HEK293 (cell line): ENCODE measurements around the gene HMG20B.

Experiments
- CTCF ChIA-PET: fragments of 350-600 bp; formaldehyde crosslinking; extraction: SDS; loops from one replicate; lab custom pipeline; 2021; ENCODE audit warnings: antibody characterized with exemption; lab: Yijun Ruan, JAX
- POLR2A ChIA-PET: fragments of 300-600 bp; formaldehyde crosslinking; extraction: SDS; loops from one replicate; lab custom pipeline; 2020; ENCODE audit warnings: antibody characterized with exemption, inconsistent platforms; lab: Yijun Ruan, JAX
- H3K27ac ChIP-seq: fragments of 200-500 bp; sonication (Bioruptor generic); 2 replicates; pipeline ENCODE4 v1.5.1; 2014; ENCODE audit warnings: low read depth, low read length, control low read depth, inconsistent platforms; ENCODE audit errors: extremely low read depth
- H3K36me3 ChIP-seq, 2 experiments: fragments of 200-500 bp in 1 of 2; sonication (Bioruptor generic) in 1 of 2; 1 replicate in 1 of 2; 2 replicates in 1 of 2; pipeline ENCODE4 v1.5.1; 2014 to 2017; ENCODE audit warnings: inconsistent platforms in 2 of 2, low read length in 2 of 2; ENCODE audit not compliant: control insufficient read depth in 2 of 2, insufficient read depth in 1 of 2
- H3K4me1 ChIP-seq: fragments of 200-500 bp; sonication (Bioruptor generic); 2 replicates; pipeline ENCODE4 v1.5.1; 2014; ENCODE audit warnings: mild to moderate bottlenecking, low read length, inconsistent platforms; ENCODE audit not compliant: control insufficient read depth, insufficient read depth
- H3K4me3 ChIP-seq: 2 replicates; pipeline ENCODE4 v1.5.1; 2011; ENCODE audit warnings: low read depth, mild to moderate bottlenecking, control low read depth, low read length, moderate library complexity
- H3K9me3 ChIP-seq: fragments of 200-500 bp; sonication (Bioruptor generic); 2 replicates; pipeline ENCODE4 v1.5.1; 2014; ENCODE audit warnings: low read depth, low read length, inconsistent platforms; ENCODE audit not compliant: control insufficient read depth, insufficient read depth
- WT1 ChIP-seq: fragments of 450-650 bp; formaldehyde crosslinking; IDR thresholded peaks from 2 replicates; pipeline ENCODE4 v1.5.1; 2016; ENCODE audit warnings: missing biosample characterization, missing genetic modification characterization
- ZNF157 ChIP-seq: fragments of 450-650 bp; formaldehyde crosslinking; IDR thresholded peaks from 2 replicates; pipeline ENCODE4 v1.5.1; 2016; ENCODE audit warnings: missing biosample characterization, missing genetic modification characterization
- ZNF184 ChIP-seq: fragments of 450-650 bp; IDR thresholded peaks from 2 replicates; pipeline ENCODE4 v1.5.1; 2018; ENCODE audit warnings: missing biosample characterization, mild to moderate bottlenecking, missing genetic modification characterization
- ZNF302 ChIP-seq: fragments of 450-650 bp; formaldehyde crosslinking; IDR thresholded peaks from 2 replicates; pipeline ENCODE4 v1.5.1; 2016; ENCODE audit warnings: missing biosample characterization, missing genetic modification characterization, low read depth
- ZNF311 ChIP-seq: fragments of 450-650 bp; formaldehyde crosslinking; IDR thresholded peaks from 2 replicates; pipeline ENCODE4 v1.5.1; 2017; ENCODE audit warnings: missing biosample characterization, missing genetic modification characterization, borderline replicate concordance
- ZNF335 ChIP-seq: fragments of 450-650 bp; formaldehyde crosslinking; conservative IDR thresholded peaks from 2 replicates; pipeline ENCODE4 v1.5.1; 2016; ENCODE audit warnings: missing biosample characterization, missing genetic modification characterization
- ZNF391 ChIP-seq: fragments of 450-650 bp; formaldehyde crosslinking; IDR thresholded peaks from 2 replicates; pipeline ENCODE4 v1.5.1; 2016; ENCODE audit warnings: low read depth, missing biosample characterization, missing genetic modification characterization, borderline replicate concordance
- ZNF398 ChIP-seq: fragments of 450-650 bp; formaldehyde crosslinking; IDR thresholded peaks from 2 replicates; pipeline ENCODE4 v1.5.1; 2017; ENCODE audit warnings: missing biosample characterization, missing genetic modification characterization
- ZNF426 ChIP-seq: fragments of 450-650 bp; formaldehyde crosslinking; IDR thresholded peaks from 2 replicates; pipeline ENCODE4 v1.5.1; 2017; ENCODE audit warnings: missing biosample characterization, missing genetic modification characterization, mild to moderate bottlenecking, inconsistent platforms, moderate library complexity
- ZNF488 ChIP-seq: fragments of 450-650 bp; formaldehyde crosslinking; IDR thresholded peaks from 2 replicates; pipeline ENCODE4 v1.5.1; 2016; ENCODE audit warnings: missing biosample characterization, missing genetic modification characterization
- ZNF544 ChIP-seq: fragments of 450-650 bp; formaldehyde crosslinking; IDR thresholded peaks from 2 replicates; pipeline ENCODE4 v1.5.0; 2017; ENCODE audit warnings: missing biosample characterization, missing genetic modification characterization
- ZNF560 ChIP-seq: fragments of 450-650 bp; formaldehyde crosslinking; IDR thresholded peaks from 2 replicates; pipeline ENCODE4 v1.5.1; 2017; ENCODE audit warnings: missing biosample characterization, missing genetic modification characterization, borderline replicate concordance
- ZNF585B ChIP-seq: fragments of 450-650 bp; formaldehyde crosslinking; IDR thresholded peaks from 2 replicates; pipeline ENCODE4 v1.5.1; 2016; ENCODE audit warnings: missing biosample characterization, missing genetic modification characterization
- ZNF629 ChIP-seq: fragments of 450-650 bp; formaldehyde crosslinking; IDR thresholded peaks from 2 replicates; pipeline ENCODE4 v1.5.1; 2017; ENCODE audit warnings: missing biosample characterization, missing genetic modification characterization
- ZNF654 ChIP-seq: fragments of 450-650 bp; formaldehyde crosslinking; IDR thresholded peaks from 2 replicates; pipeline ENCODE4 v1.5.1; 2016; ENCODE audit warnings: low read depth, missing biosample characterization, missing genetic modification characterization
- ZNF677 ChIP-seq: fragments of 450-650 bp; IDR thresholded peaks from 2 replicates; pipeline ENCODE4 v1.5.0; 2018; ENCODE audit warnings: missing biosample characterization, mild to moderate bottlenecking, missing genetic modification characterization, moderate library complexity
- TF ChIP-seq, protein P1 (sequence below): fragments of 450-650 bp; IDR thresholded peaks from 2 replicates; pipeline ENCODE4 v1.5.1; 2018; ENCODE audit warnings: missing biosample characterization, mild to moderate bottlenecking, missing genetic modification characterization
- TF ChIP-seq, protein P2 (sequence below): fragments of 450-650 bp; formaldehyde crosslinking; IDR thresholded peaks from 2 replicates; pipeline ENCODE4 v1.5.1; 2017; ENCODE audit warnings: missing biosample characterization, missing genetic modification characterization

The HMG20B gene

GRCh38 chr19:3533563-3534216 lies 39.1 kb upstream of the HMG20B start (continued):
- TF ChIP-seq ZNF544 (tag by site-specific recombination) (no peak), ZNF629 (no peak)
- TF ChIP-seq, all 188 proteins: peak for 3

DNA sequence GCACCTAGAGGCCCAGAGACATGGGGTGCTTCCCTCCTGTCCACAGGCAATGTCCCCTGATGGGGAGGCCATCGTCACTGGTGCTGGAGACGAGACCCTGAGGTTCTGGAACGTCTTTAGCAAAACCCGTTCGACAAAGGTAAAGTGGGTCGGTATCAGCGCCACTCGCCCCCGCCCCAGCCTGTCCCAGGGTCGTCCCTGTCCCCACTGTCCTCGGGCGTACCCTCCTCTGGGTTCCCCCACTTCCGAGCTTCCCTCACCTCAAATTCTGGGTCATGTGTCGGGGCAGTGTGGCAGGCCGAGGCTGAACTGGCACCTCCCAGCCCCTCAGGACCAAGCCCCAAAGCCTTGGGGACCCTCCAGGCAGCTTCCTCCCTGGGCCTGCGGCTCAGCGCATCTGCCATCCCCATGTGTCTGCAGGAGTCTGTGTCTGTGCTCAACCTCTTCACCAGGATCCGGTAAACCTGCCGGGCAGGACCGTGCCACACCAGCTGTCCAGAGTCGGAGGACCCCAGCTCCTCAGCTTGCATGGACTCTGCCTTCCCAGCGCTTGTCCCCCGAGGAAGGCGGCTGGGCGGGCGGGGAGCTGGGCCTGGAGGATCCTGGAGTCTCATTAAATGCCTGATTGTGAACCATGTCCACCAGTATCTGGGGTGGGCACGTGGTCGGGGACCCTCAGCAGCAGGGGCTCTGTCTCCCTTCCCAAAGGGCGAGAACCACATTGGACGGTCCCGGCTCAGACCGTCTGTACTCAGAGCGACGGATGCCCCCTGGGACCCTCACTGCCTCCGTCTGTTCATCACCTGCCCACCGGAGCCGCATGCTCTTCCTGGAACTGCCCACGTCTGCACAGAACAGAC lies 38.1 kb upstream of the HMG20B start:
- Histone ChIP-seq H3K27ac (no peak overlapping the region), H3K4me1 (no peaks in the 10 kb centered on the region), H3K9me3 (no peaks in the 10 kb centered on the region), H3K36me3 (peaks cover 0 to 71% of the 10 kb centered on the region in 2 experiments; a peak in 2 of 3 replicates), H3K4me3 (no peak overlapping the region)
- TF ChIP-seq ZNF184 (tag by site-specific recombination) (no peak), ZNF157 (tag by site-specific recombination) (no peak), ZNF426 (no peak), ZNF398 (tag by site-specific recombination) (no peak), ZNF560 (tag by site-specific recombination) (no peak), ZNF677 (tag by site-specific recombination) (no peak), ZNF311 (tag by site-specific recombination) (no peak)
- TF ChIP-seq, protein P1, sequence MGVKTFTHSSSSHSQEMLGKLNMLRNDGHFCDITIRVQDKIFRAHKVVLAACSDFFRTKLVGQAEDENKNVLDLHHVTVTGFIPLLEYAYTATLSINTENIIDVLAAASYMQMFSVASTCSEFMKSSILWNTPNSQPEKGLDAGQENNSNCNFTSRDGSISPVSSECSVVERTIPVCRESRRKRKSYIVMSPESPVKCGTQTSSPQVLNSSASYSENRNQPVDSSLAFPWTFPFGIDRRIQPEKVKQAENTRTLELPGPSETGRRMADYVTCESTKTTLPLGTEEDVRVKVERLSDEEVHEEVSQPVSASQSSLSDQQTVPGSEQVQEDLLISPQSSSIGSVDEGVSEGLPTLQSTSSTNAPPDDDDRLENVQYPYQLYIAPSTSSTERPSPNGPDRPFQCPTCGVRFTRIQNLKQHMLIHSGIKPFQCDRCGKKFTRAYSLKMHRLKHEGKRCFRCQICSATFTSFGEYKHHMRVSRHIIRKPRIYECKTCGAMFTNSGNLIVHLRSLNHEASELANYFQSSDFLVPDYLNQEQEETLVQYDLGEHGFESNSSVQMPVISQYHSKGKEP (tag by site-specific recombination), result no peak
- POLR2A ChIA-PET, result no interaction called here
- CTCF ChIA-PET, result no interaction called here

GRCh38 chr19:3535235-3535535 lies 37.6 kb upstream of the HMG20B start:
- no peaks in the 10 kb centered on the region for H3K4me1 ChIP-seq
- no peak for TF ChIP-seq ZNF654
- no peak overlapping the region for H3K27ac ChIP-seq
- CTCF ChIA-PET, result no interaction called here
- POLR2A ChIA-PET, result no interaction called here
- no peak overlapping the region for H3K4me3 ChIP-seq
- H3K9me3 ChIP-seq, result no peaks in the 10 kb centered on the region
- peaks cover 3 to 70% of the 10 kb centered on the region in 2 experiments; a peak in 2 of 3 replicates for H3K36me3 ChIP-seq

- H3K9me3 ChIP-seq, result no peaks in the 10 kb centered on the region
- POLR2A ChIA-PET, result no interaction called here
- CTCF ChIA-PET, result no interaction called here
- H3K4me1 ChIP-seq, result no peaks in the 10 kb centered on the region
- TF ChIP-seq WT1 (tag by site-specific recombination), result no peak
- TF ChIP-seq ZNF335 (tag by site-specific recombination), result no peak
- TF ChIP-seq, protein P2, sequence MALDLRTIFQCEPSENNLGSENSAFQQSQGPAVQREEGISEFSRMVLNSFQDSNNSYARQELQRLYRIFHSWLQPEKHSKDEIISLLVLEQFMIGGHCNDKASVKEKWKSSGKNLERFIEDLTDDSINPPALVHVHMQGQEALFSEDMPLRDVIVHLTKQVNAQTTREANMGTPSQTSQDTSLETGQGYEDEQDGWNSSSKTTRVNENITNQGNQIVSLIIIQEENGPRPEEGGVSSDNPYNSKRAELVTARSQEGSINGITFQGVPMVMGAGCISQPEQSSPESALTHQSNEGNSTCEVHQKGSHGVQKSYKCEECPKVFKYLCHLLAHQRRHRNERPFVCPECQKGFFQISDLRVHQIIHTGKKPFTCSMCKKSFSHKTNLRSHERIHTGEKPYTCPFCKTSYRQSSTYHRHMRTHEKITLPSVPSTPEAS (tag by site-specific recombination), result no peak
- TF ChIP-seq ZNF488, result no peak
- no peak for TF ChIP-seq ZNF391 (tag by site-specific recombination)
- no peak for TF ChIP-seq ZNF302 (tag by site-specific recombination)
- no peak for TF ChIP-seq ZNF585B
- TF ChIP-seq ZNF560 (tag by site-specific recombination), result no peak
- no peak overlapping the region for H3K27ac ChIP-seq
- no peak overlapping the region for H3K4me3 ChIP-seq
- H3K36me3 ChIP-seq, result peaks cover 3 to 66% of the 10 kb centered on the region in 2 experiments; a peak in 2 of 3 replicates
Observed at GRCh38 chr19:3535563-3535965, 37.2 kb upstream of the HMG20B start.
